Activated CD4-positive, alpha-beta T cell treated with anti-CD3 and anti-CD28 coated beads for 48 hours (primary cell): ENCODE measurements around the gene KCNAB1.
"Not testable (repeated sequence)": the region's sequence is repeated elsewhere in the genome, so short reads cannot be mapped to it uniquely, and the experiment has no call there.

Experiments
- DNase-seq: peaks from one replicate; pipeline ENCODE4 v3.0.0-alpha.2; 2020

Gene KCNAB1

DNA sequence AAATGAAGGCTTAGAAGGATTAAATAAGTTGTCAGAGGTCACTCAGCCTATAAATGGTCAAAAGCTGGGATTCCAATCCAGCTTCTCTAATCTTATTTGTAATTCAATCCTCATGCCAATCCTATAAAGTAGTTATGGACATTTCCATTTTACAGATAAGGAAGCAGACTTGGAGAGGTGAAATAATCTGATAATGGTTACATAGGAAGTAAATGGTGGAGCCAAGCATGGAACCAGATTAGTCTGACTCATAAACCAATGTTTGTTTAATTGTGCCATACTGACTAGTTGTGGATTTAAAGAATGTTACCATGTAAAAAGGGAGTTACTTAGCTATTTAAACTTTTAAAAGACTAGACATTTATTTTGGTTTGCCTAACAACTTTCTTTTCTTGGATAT is 59.7 kb downstream of the KCNAB1 start:
- no peak for DNase-seq

GRCh38 chr3:156181509-156181908 is 61.1 kb downstream of the KCNAB1 start:
- peak; percentile 6 for DNase-seq

GRCh38 chr3:156183396-156183795 is 63.0 kb downstream of the KCNAB1 start:
- no peak for DNase-seq

- DNase-seq: no peak
Measured at GRCh38 chr3:156184156-156184555, 63.8 kb downstream of the KCNAB1 start.

DNA sequence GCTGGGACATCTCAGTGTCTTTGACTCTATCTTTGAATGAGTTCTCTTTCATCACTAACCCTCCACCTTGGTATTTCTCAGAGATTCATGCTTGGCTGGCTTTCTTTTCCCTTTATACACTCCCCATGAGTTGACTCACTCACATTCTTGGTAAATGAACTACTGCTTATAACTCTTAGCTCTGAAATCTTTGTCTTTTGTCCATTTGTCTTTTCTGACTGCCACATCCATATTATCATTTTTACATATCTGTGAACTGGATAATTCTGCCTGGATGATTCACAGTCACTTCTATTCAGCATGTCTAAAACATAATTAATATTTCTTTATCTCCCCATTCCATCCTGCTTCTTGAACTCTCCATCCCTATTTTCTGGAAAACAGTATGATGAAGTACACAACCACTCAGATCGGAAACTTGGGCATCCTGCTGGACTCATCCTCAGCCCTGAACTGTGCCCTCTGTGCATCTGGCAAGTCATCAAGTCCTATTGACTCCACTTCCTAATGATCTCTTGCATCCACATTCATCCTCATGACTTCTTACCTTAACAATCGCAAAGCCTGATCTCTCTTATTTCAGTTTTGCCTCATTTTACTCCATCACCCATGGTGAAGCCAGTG is 66.9 kb downstream of the KCNAB1 start:
- no peak for DNase-seq

- DNase-seq: no peak
Measured at GRCh38 chr3:156188757-156189156, 68.4 kb downstream of the KCNAB1 start.

DNA sequence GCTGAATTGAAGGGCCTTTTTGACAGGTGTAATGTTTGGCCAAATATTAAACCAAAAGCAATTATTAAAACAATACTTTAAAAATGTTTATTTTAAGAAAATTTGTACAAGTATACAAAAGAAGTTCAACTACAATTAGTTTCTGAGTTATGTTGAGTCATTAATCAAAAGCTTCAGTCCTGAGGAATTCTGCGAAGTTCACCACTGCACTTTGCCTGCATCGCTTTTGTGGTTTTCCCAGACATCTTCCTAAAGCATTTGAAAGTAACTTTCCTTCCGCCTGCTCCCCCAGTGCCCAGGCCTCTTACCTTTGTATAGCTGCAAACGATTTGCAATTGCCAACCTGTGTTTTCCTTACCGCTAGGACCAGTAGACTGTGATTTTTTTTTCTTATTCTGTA is 69.5 kb downstream of the KCNAB1 start:
- DNase-seq: no peak

DNA sequence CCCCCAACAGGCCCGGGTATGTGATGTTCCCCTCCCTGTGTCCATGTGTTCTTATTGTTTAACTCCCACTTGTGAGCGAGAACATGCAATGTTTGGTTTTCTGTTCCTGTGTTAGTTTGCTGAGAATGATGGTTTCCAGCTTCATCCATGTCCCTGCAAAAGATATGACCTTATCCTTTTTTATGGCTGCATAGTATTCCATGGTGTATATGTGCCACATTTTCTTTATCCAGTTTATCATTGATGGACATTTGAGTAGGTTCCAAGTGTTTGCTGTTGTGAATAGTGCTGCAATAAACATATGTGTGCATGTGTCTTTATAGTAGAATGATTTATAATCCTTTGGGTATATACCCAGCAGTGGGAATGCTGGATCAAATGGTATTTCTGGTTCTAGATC is 74.6 kb downstream of the KCNAB1 start:
- DNase-seq: not testable (repeated sequence)

DNA sequence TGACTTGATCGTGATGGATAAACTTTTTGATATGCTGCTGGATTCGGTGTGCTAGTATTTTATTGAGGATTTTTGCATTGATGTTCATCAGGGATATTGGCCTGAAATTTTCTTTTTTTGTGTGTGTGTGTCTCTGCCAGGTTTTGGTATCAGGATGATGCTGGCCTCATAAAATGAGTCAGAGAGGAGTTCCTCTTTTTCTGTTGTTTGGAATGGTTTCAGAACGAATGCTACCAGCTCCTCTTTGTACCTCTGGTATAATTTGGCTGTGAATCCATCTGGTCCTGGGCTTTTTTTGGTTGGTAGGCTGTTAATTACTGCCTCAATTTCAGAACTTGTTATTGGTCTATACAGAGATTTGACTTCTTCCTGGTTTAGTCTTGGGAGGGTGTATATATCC is 76.8 kb downstream of the KCNAB1 start:
- not testable (repeated sequence) for DNase-seq

DNA sequence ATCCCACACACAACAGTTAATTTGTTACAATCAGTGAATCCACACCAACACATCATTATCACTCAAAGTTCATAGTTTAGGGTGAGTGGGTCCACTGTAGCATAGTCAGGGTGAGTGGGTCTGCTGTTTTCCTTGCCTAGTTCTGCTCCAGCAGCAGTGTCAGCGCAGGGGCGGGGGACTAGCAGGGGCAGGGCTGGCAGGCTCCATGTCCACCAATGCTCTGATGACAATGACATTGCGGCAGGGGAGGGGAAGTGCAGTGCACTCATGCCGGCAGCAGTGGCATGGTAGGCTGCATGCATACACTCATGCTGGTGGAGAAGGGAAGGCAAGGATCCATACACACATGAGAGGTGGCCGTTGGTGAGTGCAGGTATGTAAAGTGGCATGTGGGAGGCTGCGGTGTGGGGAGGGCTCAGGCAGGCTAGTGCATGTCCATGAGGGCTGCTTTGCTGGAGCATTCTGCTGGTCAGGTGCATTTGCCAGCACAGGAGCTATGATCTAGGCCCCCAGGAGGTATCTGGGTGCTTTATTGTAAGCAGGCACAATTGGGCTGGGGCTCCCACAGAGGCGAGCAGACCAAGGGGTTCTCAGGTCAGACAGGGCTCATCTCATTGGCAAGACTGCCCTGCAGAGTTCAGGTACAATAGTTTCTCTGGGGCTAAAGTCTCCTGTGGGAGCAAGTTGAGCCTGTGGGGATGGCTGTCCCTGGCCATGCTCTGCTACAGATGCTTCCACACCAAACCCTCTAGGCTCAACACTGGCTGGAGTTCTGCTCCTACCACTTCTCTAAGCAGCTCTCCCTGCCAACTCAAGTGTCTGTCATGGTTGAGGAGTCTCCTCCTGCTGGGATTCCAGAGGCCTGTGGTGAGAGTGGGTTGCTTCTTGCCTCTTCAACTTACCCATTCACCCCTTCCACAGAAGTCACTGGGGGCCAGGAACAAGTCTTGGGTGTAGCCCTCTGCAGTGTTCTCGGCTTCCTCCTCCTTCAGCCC is 81.3 kb downstream of the KCNAB1 start:
- DNase-seq: no peak

- no peak for DNase-seq
Measured at GRCh38 chr3:156206157-156206556, 85.8 kb downstream of the KCNAB1 start.

GRCh38 chr3:156207802-156208685 is 87.7 kb downstream of the KCNAB1 start:
- no peak for DNase-seq

- DNase-seq: no peak
Measured at GRCh38 chr3:156209631-156210335, 89.4 kb downstream of the KCNAB1 start.

- DNase-seq: no peak
Measured at GRCh38 chr3:156211583-156211982, 91.2 kb downstream of the KCNAB1 start.

GRCh38 chr3:156214676-156215075 is 94.3 kb downstream of the KCNAB1 start:
- no peak for DNase-seq

DNA sequence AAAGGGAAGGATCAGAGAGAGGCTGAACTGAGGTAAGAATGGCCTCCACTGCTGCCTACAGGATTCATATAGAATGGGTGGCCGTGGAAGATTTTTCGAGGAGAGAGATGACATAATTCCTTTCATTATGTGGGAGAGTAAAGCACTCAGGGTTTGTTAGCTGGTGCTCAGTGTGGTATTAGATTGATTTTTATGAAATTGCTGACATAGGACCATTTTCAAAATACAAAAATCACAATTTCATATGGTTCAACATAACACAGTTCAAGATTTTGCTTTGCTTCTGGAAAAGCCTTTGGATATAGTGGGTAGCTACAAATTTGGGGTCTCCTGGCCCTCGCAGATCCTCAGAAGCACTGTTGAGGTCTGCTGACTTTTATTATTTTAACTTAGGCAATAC is 95.4 kb downstream of the KCNAB1 start:
- DNase-seq: no peak

GRCh38 chr3:156216216-156216615 is 95.8 kb downstream of the KCNAB1 start:
- DNase-seq: no peak

DNA sequence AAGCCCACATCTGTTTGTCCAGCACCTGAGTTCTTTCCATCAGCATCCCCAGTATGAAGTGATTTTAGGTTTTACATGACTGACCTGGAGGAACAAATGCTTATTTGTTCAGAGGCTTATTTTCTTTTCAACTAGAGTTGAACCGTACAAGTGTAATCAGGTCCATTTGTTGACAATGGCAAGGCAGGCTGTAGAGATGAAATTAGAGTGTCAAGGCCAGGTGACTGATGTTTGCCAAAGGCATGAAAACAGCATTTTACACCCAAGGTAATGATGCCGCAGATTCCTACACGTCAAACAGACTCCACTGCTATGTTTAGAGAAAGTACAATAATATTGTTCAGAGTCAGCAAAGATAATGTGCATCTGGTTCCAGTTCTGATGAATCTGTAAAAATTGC is 96.5 kb downstream of the KCNAB1 start:
- no peak for DNase-seq

DNA sequence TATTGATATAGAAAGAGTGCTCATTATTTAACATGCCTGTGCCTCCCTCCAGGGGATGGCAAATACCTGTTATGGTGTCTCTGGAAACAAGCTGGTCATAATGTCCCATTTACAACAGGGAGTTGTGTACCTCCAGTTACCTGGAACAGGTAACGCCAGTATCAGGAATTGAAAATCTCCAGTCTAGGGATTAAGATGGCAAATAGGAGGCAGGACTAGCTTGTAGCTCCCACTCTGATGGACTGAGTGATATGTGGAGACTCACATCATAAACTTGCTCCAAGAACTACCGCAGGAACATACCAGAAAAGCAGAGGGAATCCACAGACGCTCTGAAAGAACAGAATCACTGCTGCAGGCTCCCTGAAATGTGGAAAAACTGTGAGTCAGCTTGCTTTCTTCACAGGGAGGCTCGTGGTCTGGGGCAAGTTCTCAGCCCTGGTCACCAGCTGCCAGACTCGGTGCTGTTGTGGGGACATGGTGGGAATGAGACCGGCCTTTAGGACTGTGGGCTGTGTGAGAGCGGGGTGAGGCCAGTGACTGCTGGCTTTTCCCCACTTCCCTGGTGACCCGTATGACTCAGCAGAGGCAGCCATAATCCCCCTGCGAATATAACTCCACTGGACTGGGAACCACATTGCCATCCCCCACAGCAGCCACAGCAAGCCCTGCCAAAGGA is 97.4 kb downstream of the KCNAB1 start:
- no peak for DNase-seq

DNA sequence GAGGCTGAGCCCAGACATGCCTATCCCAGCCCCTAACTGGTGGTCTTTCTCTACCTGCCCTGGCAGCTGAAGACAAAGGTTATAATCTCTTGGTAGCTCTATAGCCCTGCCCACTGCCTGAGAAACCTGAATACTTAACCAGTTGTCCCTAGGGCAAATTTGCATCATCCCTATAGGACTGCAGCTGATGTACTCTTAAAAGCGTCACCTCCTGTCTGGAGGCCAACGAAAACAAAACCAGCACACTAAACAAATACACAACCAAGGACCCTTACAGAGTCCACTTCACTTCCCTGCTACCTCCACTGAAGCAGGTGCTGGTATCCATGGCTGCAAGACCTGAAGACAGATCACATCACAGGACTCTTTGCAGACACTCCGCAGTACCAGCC is 98.0 kb downstream of the KCNAB1 start:
- DNase-seq: no peak

DNA sequence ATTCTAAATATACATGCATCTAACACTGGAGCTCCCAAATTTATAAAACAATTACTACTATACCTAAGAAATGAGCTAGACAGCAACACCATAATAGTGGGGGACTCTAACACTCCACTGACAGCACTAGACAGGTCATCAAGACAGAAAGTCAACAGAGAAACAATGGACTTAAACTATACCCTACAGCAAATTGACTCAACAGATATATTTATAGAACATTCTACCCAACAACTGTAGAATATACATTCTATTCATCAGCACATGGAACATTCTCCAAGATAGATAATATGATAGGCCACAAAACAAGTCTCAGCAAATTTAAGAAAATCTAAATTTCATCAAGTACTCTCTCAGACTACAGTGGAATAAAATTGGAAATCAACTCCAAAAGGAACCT is 102.0 kb downstream of the KCNAB1 start:
- not testable (repeated sequence) for DNase-seq

DNA sequence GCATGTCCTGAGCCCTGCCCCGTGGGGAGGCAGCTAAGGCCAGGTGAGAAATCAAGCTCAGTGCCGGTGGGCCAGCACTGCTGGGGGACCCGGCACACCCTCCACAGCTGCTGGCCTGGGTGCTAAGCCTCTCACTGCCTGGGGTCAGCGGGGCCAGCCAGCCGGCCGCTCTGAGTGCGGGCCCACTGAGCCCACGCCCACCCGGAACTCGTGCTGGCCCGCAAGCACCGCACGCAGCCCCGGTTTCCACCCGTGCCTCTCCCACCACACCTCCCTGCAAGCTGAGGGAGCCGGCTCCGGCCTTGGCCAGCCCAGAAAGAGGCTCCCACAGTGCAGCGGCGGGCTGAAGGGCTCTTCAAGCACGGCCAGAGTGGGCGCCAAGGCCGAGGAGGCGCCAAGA is 103.7 kb downstream of the KCNAB1 start:
- not testable (repeated sequence) for DNase-seq
